BE2C (cell line): ENCODE results near the gene TCEA3.

ENCODE experiments used
- DNase-seq: peaks from one replicate; pipeline ENCODE4 v3.0.0-alpha.2; 2020
- H3K27me3 ChIP-seq: fragments of 250-450 bp; sonication (Bioruptor Pico); 2 replicates; pipeline ENCODE4 v1.5.1; 2020; ENCODE audit warnings: mild to moderate bottlenecking
- H3K36me3 ChIP-seq: fragments of 250-450 bp; sonication (Bioruptor Pico); 2 replicates; pipeline ENCODE4 v1.5.1; 2020; ENCODE audit warnings: mild to moderate bottlenecking
- H3K4me1 ChIP-seq: fragments of 250-450 bp; sonication (Bioruptor Pico); 2 replicates; pipeline ENCODE4 v1.5.1; 2020
- H3K4me3 ChIP-seq: 2 replicates; pipeline ENCODE4 v1.5.1; 2011; ENCODE audit warnings: low read depth, low read length
- H3K9me3 ChIP-seq: fragments of 250-450 bp; sonication (Bioruptor Pico); 2 replicates; pipeline ENCODE4 v1.5.1; 2020
- CTCF ChIP-seq: IDR thresholded peaks from 2 replicates; pipeline ENCODE4 v1.5.1; 2012; ENCODE audit warnings: mild to moderate bottlenecking, low read depth, low read length

TCEA3 gene

DNA sequence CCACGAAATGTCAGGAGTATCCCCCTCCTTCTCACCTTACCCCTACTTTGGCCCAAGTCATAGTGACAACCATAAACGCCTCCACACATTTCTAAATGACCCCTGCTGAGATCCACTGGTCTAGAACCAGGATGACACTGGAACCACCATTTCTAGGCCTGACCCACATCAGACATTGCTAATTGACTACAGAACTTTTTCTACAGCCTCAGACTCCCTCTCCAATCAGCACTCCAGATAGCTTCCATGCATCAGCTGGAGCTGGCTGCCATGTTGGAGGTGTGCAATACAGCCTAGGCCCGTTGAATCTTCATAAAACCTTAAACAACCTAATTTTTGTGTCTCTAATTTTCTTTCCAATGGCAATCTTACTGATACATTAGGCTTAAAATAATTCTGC, 18.6 kb downstream of the TCEA3 start:
- Histone ChIP-seq H3K4me1 (0 out of 2 replicates have a peak, but pooled peaks cover 3% of the 10 kb centered on the region), H3K4me3 (no peak overlapping the region), H3K9me3 (no peaks in the 10 kb centered on the region), H3K36me3 (no peaks in the 10 kb centered on the region), H3K27me3 (no peaks in the 10 kb centered on the region)
- TF ChIP-seq CTCF: no peak
- DNase-seq: no peak

DNA sequence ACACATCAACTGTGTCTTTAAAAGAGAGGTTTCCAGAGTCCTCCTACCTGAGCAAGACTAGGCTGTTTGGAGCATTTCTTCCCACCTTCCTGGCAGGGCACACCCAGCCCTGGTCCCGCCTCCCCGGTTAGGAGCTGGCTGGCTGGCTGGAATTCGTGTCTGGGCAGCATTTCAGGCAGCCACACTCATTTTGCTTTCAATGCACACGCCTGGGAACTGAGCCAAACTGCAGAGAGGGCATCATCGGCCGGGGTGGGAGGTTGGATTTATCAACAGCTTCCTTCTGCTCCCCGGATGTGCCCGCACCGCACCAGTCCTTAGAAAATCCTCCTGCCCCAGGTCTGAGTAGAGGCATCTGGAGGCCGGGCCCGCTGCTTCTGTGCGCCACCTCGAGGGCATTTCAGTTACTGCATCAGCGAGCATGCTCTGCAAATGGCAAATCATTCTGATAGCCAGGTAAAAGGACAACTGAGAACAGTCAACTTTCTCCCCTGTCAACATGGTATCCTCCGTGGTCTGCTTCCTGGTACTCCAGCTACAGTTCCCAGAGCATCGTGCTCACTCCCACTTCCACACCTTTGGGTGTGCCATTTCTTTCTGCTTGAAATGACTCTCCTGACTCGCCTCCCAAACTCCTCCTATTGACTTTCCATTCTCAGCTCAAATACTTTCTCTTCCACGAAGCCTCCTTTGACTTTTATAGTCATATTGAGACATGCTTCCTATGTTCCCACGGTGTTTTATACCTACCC, 20.6 kb downstream of the TCEA3 start:
- H3K4me1 ChIP-seq: 0 out of 2 replicates have a peak, but pooled peaks cover 3% of the 10 kb centered on the region
- no peaks in the 10 kb centered on the region for H3K27me3 ChIP-seq
- DNase-seq: peak; percentile 87
- no peaks in the 10 kb centered on the region for H3K9me3 ChIP-seq
- peak; percentile 77 for TF ChIP-seq CTCF
- H3K4me3 ChIP-seq: no peak overlapping the region; the same call in 1 of the 2 replicates
- H3K36me3 ChIP-seq: no peaks in the 10 kb centered on the region

- Histone ChIP-seq H3K4me3 (no peak overlapping the region; the same call in 1 of the 2 replicates), H3K9me3 (no peaks in the 10 kb centered on the region), H3K27me3 (no peaks in the 10 kb centered on the region), H3K4me1 (0 out of 2 replicates have a peak, but pooled peaks cover 3% of the 10 kb centered on the region), H3K36me3 (no peaks in the 10 kb centered on the region)
- no peak for DNase-seq
- no peak for TF ChIP-seq CTCF
These were observed 21.2 kb downstream of the TCEA3 start for GRCh38 chr1:23403355-23403734.

DNA sequence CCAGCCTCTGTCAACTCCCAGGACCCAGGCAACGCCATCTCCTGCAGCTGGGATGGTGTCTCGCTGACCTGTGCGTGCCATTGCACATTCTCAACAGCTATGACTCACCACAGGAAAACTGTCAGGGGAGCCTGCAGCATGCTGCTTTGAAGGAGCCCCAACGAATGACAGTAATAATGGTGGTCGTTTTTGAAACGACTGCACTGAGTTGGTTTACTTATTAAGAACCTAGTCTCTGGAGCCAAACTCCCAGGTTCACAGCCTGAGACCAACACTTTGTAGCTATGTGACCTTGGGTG, 21.6 kb downstream of the TCEA3 start:
- no peaks in the 10 kb centered on the region for H3K27me3 ChIP-seq
- no peak overlapping the region for H3K4me3 ChIP-seq
- no peaks in the 10 kb centered on the region for H3K9me3 ChIP-seq
- no peak for TF ChIP-seq CTCF
- no peaks in the 10 kb centered on the region for H3K36me3 ChIP-seq
- DNase-seq: no peak
- 0 out of 2 replicates have a peak, but pooled peaks cover 3% of the 10 kb centered on the region for H3K4me1 ChIP-seq

DNA sequence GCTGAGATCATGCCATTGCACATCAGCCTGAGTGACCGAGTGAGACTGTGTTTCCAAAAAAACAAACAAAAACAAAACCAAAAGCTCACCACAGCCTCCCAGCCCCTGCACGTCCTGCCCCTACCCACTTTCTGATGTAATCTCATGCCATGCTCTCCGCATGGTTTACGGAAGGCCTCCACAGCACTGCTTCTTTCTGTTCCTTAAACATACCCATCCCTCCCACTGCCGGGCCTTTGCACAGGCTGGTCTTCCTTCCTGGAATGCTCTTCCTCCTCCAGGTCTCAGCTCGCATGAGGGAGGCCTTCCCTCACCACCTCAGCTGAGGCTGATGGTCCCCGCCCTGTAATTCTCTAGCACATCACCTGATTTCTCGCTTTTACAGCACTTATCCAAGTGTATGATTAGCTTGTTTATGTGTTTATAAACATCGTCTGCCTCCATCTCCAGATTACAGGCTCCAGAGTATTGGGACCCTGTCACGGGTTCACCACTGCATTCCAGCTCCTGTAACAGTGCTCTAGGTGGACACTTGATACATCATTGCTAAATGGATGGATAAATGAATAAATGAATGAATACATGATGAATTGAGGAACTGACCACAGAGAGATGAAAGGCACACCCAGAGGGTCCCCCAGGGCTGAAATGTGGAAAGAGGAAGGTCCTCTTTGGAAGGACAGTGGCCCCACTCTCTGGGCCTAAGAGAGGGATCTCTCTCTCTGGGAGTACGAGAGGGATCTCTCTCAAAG, 22.1 kb downstream of the TCEA3 start:
- Histone ChIP-seq H3K4me1 (0 out of 2 replicates have a peak, but pooled peaks cover 3% of the 10 kb centered on the region), H3K4me3 (no peak overlapping the region), H3K36me3 (no peaks in the 10 kb centered on the region), H3K9me3 (no peaks in the 10 kb centered on the region), H3K27me3 (no peaks in the 10 kb centered on the region)
- no peak for TF ChIP-seq CTCF
- no peak for DNase-seq

GRCh38 chr1:23401313-23401712, 23.2 kb downstream of the TCEA3 start:
- Histone ChIP-seq H3K9me3 (no peaks in the 10 kb centered on the region), H3K4me1 (0 out of 2 replicates have a peak, but pooled peaks cover 3% of the 10 kb centered on the region), H3K27me3 (no peaks in the 10 kb centered on the region), H3K4me3 (no peak overlapping the region), H3K36me3 (no peaks in the 10 kb centered on the region)
- DNase-seq: no peak
- TF ChIP-seq CTCF: no peak
